HG03469 (cell line): ENCODE data around the gene TPK1.

Source experiments
- ATAC-seq: cut with Tn5 transposase; IDR thresholded peaks from one replicate; pipeline ENCODE4 v1.9.1; 2021; ENCODE audit warnings: mild to moderate bottlenecking, moderate library complexity, moderate number of reproducible peaks; ENCODE audit not compliant: unreplicated experiment

Gene TPK1

DNA sequence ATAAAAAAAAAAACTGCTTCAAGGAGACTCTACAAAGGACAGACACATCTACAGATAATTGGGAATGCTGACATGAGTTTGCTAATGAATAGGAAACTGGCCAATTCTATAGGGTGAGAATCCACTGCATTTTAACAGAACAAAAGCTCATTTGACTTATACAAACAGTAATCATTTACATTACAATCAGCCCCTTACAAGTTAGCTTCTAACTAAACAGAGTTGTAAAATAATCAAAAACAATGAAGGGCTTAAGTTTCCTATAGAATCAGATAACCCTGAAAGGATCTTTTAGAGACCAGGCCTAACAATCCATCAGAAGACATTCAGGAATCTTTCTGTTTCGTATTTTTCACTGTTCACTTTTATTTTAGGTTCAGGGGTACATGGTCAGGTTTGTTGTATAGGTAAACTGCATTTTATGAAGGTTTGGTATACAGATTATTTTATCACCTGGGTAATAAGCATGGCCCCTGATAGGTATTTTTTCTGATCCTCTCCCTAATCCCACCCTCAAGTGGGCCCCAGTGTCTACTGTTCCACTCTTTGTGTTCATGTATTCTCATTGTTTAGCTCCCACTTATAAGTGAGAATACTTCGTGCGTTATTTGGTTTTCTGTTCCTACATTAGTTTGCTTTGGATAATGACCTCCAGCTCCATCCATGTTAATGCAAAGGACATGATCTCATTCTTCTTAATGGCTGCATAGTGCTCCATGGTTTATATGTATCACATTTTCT is 301.0 kb downstream of the TPK1 start:
- no peak for ATAC-seq

GRCh38 chr7:144534196-144534595 is 301.7 kb downstream of the TPK1 start:
- no peak for ATAC-seq

- ATAC-seq, result no peak
Observed at GRCh38 chr7:144531181-144531580, 304.7 kb downstream of the TPK1 start.

DNA sequence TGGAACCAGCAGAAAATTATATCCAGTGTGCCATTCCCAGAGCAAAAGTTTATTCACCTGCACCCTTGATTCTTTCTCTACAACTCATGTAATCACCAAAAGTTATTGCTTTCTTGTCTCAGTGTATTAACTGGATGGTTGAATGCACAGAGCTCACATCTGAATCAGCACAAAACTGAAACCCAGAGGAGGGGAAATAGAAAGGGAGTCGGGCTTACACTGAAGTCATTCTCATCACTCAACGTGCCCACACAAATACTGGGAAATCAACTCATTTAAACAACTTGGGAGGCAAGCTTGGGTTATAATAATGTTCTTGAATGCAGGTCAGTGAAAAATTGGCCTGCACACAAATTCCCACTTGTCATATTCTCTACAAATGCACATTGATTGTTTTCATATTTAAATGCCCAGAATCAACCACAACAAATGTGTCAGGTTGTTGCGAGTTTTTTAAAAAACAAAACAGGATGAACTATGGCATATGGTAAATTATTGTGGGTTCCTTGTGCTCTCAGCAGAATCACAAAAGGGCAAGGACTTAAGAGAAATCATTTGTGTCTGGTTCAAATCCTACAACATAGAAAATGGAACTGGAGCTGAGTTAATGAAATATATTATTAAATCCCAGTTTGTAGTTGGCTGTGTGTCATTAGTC is 306.5 kb downstream of the TPK1 start:
- peak; percentile 98 for ATAC-seq

GRCh38 chr7:144528536-144529045 is 307.3 kb downstream of the TPK1 start:
- no peak for ATAC-seq

DNA sequence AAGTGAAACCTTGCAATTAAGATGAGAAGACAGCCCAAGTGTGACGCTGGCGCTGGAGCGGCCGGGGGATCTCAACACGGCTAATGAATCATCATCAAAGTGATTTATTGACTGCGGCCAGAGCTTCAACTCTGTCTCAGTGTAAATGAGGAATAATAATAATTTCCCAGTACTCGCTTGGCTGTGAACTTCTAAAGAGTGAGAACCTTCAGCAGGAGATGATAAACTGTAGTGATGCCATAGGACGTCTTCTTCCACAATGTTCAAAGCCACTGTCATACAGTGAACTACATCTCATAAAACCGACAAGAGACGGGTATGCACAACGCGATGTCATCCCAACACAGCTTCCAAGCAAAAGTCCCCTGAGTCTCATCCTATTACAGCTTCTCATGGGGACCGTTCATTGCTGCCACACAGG is 308.8 kb downstream of the TPK1 start:
- no peak for ATAC-seq

DNA sequence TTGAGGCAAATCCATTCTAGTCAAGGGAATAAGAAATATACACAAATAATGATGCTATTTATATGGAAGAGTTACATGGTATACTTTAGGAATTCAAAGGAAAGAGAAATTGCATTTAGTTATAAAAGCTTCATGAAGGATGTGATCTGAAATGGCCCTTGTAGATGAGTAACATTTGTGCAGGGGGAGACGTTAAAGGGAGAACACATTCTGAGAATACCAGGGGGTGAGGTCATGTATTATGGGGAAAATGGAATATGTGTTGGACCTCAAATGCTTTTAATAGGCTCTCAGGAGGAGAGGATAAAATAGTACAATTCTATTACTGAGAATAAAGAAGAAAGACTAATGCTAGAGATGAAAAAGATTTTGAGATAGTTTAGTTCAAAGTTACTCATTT is 309.9 kb downstream of the TPK1 start:
- ATAC-seq, result no peak

GRCh38 chr7:144524271-144524670 is 311.6 kb downstream of the TPK1 start:
- ATAC-seq, result no peak

DNA sequence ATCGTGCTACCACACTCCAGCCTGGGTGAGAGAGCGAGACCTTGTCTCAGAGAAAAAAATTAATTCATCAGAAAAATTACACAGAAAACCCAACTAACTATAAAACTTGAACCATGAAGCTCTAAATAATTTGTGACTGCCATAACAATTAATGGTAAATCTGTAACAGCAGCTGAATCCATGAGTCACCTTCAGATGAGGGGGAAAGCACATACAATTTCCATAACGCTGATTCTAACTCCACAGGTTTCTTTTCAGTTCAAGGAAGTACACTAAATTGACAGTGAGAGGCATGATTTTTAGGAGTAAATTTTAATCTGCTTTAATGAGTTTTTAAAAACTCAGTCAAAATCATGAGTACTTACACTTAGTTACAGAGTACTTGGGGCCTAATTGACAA is 312.2 kb downstream of the TPK1 start:
- no peak for ATAC-seq

DNA sequence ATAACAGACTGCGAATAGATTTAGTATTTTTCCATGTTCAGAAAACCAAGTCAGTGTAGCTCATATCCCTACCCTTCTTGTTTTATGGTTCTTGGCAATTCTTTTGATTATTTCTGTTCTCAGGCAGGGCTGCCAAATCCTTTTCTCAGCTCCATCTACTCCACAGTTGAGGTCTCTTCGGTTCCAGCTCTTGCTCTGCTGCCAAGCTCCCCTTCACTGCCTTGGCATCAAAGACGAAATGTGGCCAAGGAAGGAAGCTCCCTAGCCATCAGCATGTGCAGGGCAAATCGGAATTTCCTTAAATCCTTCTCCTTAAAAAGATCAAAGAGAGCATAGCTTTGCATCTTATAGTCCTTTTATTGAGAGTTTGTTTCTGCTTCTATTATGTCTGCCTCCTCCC is 315.9 kb downstream of the TPK1 start:
- ATAC-seq, result no peak

DNA sequence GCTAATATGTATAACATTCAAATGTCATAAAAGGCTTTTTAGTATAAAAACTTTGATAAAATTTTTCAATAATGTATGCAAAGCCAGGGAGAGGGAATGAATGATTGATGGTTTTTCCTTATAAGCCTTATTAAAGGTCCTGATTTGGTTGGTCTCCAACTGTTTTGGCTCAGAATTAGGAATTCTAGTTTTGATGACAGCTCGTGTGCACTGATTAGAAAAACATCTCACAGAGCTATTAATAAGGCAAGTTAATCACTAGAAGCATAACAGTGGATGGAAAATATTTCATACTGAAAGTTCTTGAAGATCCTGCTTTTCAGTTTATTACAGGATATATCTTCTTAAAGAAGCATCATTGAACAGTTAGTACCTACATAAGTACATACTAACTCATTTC is 317.5 kb downstream of the TPK1 start:
- no peak for ATAC-seq

DNA sequence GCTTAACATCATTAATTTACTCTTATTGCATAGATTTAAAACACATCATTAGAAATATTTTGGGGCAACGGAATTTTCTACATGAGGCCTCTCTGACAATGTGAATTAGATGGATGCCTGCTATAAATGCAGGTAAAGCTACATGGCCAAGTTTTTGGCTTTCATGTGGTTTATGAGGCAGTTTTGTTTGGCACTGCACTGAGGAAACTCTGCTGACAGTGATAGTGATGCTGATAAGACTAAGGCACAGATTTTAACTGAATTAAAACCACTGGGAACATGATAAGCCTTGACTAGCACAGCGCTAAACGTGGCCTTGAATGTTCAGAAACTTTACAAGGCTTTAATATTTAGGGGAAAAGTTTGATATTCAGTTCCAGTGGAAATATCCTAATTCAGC is 318.1 kb downstream of the TPK1 start:
- no peak for ATAC-seq

GRCh38 chr7:144516729-144517525 is 318.9 kb downstream of the TPK1 start:
- no peak for ATAC-seq

DNA sequence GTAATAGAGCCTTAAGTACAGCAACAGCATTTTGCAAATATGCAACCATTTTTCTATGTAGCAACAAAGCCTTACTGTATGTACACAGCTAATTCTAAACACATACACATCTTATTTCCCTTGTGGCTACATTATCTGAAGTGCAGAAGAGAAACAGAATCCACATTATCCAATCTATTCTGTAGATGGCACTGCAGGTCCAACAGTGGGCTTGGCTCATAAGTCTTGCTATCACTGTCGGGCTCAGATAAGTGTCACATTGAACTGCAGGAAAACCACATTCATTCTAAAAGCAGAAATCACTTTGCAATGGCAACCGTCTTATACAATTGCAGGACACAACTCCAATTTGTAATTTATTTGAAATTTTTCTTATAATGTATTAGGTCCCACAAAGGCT is 322.5 kb downstream of the TPK1 start:
- no peak for ATAC-seq

- ATAC-seq, result no peak
Observed at GRCh38 chr7:144510621-144511020, 325.2 kb downstream of the TPK1 start.

GRCh38 chr7:144508702-144509101 is 327.2 kb downstream of the TPK1 start:
- ATAC-seq, result peak; percentile 94

- no peak for ATAC-seq
Observed at GRCh38 chr7:144503215-144503614, 332.6 kb downstream of the TPK1 start.

DNA sequence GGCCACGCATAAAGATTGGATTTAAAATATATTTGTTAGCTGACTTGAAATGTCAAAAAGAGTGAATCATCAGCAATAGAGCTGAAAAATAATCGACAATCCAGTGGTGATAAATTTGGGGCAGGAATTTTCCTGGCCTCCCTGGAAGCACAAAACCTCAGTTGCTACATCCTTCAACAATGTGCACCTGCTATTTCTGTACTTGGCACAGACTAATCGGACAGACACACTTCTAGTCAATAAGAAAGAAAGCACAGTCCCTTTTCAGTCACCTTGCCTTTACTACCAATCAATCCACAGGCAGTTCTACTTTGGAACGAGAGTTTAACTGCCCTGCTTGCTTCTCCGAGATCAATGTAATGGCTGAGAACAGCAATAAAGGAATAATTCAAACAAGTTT is 335.6 kb downstream of the TPK1 start:
- no peak for ATAC-seq

- no peak for ATAC-seq
Observed at GRCh38 chr7:144497282-144497681, 338.6 kb downstream of the TPK1 start.

DNA sequence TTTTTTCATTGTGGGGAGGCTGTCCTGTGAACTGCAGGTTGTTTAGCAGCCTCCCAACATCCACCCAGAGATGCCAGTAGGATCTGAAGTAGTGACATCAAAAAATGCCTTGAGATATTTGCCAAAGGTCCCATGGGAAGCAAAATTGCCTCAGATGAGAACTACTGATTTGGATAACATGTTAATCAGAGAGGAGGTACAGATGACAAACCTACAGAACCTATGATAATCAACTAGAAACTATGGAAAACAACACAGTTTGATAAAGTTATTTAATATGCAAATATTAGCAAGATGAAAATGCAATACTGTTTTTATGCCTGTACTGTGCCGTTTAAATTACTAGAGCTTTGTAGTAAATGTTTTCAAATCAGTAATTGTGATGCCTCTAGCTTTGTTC is 341.5 kb downstream of the TPK1 start:
- no peak for ATAC-seq

GRCh38 chr7:144489504-144489903 is 346.3 kb downstream of the TPK1 start:
- no peak for ATAC-seq

- no peak for ATAC-seq
Observed at GRCh38 chr7:144488977-144489376, 346.9 kb downstream of the TPK1 start.
